Stimulated activated CD8-positive, alpha-beta memory T cell treated with anti-CD3 and anti-CD28 coated beads, Interleukin-15, amount 100 ng/mL, for 4 hours (primary cell): Measurements from ENCODE around the gene CD247.

Source experiments
- DNase-seq, 2 donors: peaks; one replicate each; pipeline ENCODE4 v3.0.0-alpha.2; 2020; ENCODE audit warnings: low read depth in 2 of 2

The CD247 gene

DNA sequence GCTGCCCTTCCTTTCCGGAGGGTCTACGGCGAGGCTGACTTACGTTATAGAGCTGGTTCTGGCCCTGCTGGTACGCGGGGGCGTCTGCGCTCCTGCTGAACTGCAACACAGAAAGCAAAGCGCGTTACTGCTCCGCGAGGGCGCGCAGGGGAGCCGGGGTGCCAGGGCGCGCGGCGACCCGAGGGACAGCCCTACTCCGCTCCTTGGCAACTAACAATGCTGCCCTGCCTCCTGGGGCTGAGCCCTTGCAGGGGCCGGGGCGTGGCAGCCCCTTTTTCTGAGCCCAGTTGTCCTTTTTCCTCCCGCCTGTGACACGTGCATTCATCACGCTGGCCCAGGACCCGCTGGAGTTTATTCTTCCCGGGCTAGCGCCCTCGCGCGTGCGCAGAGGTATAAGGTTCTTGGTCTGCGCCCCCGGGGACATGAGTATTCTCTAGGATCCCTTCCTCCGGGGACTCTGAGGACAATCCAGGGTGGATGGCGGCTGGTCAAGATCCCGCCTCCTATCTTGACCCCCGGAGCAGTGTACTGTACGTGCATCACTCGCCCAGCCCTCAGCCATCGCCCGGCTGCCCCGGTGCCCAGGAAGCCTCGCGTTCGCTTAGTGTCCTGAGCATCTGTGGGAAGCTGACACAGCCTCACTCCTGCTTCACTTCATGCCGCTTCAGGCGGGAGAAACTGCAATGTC is 78.9 kb downstream of the CD247 start:
- no peak for DNase-seq

DNA sequence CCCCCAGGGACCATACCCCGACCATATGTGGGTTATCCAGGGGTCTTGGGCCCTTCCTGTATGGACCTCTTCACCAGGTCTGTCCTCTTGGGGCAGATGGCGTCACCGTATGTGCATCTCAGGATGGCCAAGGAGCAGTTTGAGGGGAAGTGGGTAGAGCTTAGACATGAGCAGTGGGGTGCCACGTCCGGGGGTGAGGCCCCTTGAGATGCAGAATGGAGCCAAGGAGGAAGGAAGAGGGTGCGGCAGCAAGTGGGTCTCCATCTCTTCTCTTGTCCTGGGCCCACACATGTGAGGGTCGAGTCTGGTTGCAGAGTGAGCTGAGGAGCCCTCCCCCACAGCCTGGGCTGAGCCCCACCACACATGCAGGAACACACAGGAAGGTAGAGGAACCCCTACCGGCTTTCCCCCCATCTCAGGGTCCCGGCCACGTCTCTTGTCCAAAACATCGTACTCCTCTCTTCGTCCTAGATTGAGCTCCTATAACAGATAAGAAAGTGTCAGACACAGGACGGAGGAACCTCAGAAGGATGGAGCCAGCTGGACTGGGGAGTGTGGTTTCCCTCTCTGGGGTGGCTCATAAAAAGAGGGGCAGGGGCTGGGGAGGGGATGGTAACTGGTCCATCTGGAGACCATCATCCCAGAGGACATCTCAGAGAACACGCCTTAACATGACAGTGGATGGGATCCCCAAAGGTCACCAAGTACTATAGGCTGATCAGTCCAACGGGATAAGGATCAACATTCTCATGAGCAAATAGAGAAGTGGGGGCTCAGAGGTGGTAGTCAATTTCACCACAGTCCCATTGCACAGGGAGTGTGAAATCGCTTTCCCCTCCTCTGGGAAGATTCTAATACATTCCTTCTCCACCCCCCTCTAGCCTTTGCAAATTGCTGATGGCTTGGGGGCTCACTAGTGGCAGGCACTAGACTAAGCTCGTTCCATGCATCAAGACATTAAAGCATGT is 79.9 kb downstream of the CD247 start:
- DNase-seq, result no peak

DNA sequence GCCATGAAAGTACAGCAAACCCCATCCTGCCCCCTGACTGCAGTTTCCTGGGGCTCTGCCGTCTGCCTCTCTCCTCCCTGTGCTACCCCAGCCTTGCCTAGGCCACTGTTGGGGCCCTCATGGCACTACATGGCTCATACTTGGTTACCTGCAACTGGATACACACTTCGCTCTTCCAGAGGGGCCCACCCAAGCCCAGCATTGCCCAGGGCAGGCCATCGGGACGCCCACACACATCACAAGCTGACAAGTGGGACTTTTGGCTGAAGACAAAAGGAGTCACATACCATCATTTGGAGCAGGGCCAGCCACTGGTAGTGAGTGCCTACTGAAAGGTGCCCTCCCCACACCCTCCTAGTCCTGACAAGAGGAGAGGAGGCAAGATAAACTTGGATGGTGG is 82.8 kb downstream of the CD247 start:
- no peak for DNase-seq

DNA sequence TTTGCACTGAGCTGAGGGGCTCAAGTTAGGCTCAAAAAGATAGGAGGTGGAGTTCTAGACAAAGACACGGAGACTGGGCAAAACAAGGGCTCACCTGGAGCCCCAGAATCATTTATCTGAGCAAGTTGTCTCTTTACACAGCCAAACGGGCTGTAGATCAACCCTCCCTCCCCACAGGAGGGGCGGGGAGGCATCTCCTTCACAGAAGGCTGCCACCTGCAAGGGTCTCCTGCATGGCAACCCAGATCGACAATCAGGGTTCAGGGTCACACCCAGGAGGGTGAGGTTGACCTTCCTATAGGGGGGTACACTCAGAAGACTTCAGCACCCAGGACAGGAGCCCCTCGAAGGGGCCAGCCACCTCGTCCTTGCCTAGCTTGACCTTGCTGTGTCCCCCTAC is 84.0 kb downstream of the CD247 start:
- DNase-seq, result no peak

DNA sequence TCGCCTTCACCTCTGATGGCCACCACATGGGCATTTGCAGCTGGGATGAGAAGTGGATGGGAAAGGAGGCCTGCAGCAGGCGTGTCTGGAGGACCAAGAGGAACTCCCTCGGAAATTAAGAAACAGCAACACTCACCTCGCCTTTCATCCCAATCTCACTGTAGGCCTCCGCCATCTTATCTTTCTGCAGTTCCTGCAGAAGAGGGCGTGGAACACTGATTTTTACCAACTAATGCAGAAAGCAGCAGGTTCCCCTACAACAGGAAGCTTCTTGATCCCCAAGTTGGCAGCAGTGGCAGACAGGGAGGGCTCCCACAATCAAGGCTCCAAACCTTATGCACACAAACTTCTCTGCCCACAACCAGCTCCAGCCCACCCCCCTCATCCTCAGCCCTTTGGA is 84.4 kb downstream of the CD247 start:
- no peak for DNase-seq

DNA sequence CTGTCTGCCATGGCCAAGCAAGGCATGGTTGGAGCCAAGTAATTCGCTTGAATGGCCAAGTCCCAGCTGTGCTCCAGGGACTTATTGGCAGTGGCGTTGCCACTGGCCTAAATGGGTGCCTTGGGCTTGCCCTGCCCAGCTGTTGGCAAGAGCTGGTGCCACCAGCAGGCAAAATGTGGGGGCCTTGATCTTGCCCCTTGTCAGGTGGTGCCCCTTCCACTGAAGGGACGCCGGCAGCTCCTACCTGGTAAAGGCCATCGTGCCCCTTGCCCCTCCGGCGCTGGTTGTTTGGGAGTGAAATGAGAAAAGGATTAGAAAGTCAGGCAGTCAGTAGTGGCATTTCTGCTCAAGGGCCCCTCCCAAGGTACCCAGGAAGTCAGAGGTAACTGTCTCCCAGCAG is 85.5 kb downstream of the CD247 start:
- no peak for DNase-seq

DNA sequence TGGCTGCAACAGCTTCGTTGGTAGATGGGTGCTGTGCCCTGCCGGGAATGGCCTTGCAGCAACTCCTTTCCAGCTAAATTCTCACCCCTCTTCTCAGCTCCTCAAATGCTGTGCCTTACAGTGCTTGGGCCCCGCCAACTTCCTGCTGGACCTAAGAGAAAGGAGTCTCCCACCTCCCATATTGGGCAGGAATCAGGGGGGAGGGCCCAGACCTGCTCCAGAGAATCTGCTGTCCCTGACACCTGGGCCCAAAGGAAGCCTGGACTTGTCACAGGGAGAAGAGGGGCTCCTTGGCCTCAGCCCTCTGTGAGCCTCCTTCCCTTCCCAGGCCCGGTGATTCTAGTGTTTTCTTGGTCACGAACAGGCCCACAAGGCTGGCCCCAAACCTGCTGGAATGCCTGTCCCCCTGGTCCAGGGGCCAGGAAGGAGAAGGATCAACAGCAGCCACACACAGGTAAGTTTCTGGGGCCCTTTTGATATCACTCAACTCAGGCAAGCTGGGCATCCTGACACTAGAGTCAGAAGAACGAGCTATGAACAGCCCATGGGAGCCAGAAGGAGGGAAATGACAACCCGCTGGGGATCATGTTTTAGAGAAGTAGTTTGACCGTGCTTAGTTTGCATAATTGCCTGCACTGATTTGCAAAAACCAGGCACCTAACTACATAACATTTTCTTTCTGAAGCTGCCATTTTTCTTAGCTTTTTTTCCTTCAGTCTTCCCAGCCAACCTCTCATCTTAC is 86.2 kb downstream of the CD247 start:
- no peak for DNase-seq

DNA sequence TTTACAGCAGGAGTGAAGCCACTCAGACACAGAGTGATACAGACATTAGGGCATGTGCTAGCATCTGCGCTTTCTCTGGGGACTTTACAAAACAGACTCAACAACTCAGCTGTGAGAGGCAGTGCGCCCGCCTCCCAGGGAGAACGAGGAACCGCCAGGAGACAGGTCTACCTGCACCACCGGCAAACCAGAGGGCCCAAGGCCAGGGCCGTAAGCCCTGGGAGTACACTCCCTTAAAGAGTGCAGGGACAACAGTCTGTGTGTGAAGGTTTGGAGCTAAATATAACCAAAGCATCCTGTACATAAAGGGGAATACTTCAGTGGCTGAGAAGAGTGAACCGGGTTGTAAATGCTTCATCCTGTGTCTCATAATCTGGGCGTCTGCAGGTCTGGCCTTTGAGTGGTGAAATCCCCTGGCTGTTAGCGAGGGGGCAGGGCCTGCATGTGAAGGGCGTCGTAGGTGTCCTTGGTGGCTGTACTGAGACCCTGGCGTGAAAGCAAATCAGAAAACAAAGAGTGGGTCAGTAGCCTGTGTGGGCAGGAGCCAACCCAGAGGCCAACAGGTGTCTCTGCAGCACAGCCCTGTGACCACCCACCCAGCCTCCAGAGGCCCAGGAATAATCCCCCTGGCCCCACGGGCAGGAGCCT is 86.9 kb downstream of the CD247 start:
- no peak for DNase-seq

DNA sequence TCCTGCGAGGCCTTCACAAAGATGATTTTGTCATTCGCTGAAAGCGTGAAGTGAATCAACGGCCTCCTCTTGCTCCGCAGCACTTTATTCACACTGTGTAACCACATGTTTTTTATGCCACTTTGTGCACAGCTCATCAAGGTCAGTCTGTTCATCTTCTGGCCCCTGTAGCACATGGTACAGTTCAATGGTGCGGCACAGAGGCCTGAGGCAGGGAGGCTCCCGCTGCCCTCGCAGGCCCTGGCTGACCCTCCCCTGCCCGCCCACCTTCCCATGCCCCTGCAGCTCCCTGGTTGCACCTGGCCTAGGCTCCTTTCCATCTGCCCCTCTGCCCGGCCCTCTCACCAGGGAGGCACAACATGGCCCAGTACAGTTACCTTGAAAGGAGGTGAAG is 87.5 kb downstream of the CD247 start:
- no peak for DNase-seq

DNA sequence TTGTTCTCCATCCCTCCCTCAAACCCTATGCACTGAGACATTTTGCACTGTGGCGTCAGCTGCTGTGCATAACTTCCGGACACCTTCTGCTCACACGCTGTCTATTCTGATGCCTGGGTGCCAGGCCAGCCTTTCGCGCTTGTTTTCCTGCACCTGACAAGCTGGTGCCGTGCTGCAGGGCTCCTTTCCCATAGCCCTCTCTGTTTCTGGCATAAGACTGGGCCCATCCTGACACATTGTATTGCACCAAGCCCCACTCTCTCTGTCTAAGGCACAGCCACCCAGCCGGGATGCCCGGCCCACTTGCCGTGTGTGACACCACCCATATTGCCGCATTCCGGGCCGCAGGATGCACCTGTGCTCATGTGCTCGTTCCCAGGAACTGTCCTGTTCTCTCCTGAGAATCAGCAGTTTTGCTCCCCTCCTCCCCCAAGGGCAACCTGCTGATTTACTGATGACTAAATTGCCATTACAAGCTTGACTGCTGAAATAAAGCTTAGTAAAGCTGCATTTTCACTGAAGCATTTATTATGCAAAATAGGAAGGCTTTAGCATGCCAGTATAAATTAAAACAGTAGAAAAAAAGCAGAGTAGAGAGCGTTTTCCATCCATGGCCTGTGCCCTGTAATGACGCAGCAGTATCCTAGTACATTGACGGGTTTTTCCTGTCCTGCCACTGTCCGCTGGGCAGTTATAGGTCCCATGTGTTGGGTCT is 88.0 kb downstream of the CD247 start:
- DNase-seq, result no peak

DNA sequence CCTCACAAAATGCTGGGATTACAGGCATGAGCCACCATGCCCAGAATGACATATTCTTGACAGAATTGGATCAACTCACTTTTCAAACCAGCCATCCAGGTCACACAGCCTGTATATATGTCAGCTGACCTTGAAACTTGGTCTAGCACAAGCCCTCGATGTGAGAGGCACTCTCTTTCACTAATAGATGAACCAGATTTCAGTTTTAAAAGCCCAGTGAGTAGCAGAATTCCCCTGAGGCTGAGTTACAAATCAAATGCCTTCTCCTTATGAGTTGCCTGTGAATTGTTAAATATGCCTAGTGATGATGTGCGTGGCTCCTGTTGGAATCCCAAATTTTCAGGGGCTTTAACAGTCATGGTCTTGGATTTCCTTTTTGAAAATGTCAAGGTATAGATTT is 88.7 kb downstream of the CD247 start:
- DNase-seq, result no peak

DNA sequence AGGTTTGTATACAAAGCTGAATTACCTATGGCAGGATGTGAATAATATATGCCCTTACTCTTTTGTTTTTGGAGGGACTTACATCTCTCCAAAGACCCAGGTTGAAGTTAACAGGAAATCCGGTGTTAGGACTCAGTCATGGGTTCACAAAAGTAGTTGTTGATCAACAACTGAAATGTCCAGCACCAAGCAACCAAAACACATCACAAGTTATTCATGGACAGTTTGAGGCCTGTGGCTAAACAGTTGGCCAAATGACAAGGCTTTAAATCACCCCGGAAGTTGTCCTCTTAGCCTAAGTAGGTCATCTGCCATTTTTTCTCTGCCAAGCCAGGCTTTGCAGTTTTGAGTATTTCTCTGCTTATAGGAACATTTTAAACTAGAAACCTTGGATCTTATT is 89.9 kb downstream of the CD247 start:
- no peak for DNase-seq

DNA sequence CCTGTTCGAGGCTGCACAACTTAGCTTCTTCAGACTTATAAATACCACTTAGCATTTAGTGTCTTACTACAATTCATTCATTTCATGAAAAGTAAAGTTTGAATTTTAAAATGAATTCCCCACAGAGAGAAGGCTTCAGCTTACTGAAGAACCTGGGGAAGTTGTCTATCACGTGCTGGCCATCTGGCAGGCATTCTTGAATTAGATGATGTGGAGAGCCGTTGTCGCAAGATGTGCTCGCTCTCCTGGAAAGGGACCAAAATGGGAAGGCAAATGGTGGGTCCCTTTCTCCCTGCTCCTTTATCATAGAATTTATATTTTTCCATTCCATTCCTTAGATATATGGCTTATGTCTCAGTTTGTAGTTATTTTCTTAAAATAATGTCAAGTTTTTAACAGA is 90.5 kb downstream of the CD247 start:
- no peak for DNase-seq

DNA sequence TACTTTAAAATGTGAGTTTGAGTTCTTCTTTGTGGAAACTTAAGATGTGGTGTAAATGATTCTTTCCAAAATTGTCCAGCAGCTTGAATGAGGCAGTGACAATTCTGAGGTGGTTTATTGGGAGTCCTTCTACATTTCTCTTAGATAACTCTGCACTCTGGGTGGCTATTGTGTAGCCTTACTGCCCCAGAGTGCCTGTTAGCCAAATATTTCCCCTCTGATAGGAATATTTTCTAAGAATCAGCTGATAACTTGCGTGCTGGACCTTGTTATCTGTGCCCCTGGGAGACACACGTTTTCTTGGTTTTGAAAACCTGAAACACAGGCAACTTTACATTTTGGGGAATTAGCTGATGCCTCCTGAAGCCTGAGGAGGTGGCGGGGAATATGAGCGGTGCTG is 91.6 kb downstream of the CD247 start:
- DNase-seq, result no peak

DNA sequence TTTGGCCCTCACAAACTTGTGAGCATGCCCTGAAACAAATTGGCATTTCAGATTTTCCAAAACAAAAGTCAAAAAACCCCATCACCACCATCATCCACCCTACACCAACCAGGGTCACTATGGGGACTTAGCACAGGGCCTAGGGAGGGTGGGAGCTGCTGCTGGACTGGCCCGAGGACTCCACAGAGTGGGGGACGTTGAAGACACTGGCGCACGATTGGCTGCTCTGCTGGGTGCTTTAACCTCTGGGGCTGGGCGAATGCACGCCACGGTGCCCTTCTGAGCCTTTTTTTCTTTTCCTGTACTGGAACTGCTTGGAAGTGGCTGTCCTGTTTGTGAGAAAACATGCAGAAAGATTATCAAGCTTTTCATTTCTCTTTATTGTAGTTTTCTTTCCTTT is 92.8 kb downstream of the CD247 start:
- no peak for DNase-seq

DNA sequence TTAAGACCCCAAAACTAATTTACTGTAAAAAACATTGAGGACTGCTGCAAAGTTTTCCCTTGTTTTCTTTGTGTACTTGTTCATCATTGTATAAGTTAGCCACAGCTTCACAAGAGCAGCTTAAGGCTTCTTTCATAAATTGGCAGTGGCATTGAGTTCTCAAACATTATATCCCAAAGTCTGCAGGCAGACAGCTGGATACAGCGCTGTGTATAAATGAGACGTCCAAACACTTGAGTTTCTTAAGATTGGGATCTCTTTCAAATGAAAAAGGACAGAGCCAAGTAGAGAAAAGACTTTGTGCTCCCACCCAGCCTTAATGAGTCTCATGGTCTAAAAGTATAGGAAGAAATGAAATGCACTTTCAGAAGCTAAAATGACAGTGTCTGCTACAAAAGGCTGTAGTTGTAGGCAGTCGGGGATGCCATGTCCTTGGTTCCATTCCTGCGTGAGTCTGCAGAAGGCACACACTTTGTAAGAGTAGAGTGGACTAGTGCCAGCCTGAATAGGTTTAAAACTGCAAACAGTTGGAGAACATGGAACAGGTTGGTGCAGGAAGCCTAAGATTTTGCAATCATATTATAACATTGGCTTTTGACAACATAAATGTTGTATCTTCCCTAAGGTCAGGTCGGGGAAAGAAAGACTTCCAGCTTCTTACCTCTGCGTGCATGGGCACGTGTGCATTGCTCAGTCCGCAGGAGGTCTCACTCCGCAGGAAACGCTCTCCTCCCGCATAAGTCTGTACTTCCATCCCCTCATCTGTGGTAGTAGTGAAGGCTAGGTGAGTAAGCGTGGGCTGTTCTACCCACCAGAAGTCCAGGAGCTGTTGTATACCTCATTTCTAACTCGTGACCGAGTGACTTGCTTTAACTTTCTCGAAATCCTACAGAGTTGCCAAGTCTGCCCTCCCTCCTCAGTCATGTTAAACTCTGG is 94.4 kb downstream of the CD247 start:
- no peak for DNase-seq

DNA sequence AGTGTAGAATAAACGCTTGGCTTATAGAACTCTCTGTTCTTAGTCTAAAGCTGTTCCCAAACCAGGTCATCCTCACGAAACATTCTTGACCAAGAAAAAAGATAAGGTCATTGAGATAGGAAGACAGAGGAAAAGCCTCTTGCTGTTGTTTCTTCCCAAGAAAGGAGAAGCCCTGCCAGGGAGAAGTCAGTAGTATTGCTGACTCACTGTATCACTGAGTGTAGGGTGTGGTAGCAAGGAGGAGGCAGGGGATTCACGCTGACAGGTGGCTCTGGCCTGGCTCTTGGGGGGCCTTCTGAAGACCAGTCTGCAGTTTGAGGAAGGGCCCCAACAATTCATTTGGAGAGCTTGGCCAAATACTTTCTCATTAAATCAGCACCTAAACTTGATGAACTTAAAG is 97.8 kb downstream of the CD247 start:
- no peak for DNase-seq

DNA sequence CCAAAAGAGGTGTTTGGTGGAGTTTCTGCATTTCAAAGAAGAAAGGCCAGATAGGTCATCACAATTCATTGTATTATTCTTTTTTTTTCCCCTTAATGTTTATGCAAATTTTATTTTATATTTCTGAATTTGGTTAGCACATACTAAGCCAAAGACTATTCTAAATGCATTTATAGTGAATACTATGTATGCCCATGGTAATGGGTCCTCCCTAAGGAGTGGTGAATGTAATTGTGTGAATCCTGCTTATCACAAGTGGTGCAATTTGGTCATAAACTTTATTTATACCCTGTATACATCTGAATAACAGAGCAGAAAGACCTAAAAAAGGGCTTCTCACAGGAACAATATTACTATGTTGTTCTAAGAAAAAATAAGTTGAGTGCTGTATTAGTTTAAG is 99.1 kb downstream of the CD247 start:
- DNase-seq, result no peak

DNA sequence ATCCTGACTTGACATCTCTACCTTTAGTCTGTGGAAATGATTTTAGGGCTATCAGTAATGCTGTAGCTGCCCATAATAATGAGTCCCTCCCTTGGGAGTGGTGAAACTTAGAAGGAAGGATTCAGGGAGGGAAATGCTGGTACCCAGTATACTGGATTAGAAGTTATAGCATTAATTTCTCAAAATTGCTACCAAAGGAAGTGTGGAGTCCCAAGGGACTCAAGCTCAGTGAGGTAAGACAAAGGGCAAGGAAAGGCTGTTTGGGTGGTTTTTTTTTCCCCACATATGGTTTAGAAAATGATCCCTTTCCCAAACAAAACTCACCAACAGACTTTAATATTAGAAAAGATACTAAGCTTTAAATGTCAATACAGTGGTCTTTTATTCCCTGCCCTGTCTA is 99.9 kb downstream of the CD247 start:
- no peak for DNase-seq

DNA sequence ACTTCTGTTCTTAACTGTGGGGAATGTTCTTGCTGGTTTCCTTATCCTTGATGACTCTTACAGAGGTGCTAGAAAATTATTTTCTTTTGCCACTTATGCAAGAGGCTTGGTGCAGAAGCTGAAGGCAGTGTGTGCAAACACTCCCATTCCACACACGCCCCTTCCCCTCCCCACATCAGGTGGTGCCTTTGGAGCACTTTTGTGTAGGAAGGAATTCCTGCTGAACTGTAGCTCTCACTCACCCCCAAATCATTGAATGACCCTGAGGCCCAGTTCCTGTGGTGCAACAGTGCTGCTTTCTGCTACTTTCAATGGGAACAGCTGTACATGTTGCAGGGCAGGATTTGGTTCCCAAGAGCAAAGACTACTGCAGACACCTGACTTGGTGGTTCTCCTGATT is 101.8 kb downstream of the CD247 start:
- DNase-seq, result no peak
